HepG2 (cell line): ENCODE results near the gene RNF222. TPM values are rescaled to one million over a fixed set of nuclear protein-coding genes. Genes with fewer than 3 reads are reported as not detected.

Experiments
- FOXA1 ChIP-seq, 2 experiments: fragments of 450-650 bp in 1 of 2; sonication (generic) in 1 of 2; formaldehyde crosslinking in 1 of 2; IDR thresholded peaks; 2 replicates each; pipeline versions ENCODE4 v1.4.0 to v1.6.1; 2016 to 2020; ENCODE audit warnings: missing genetic modification reagents in 1 of 2
- HOXD1 ChIP-seq: sonication (generic); formaldehyde crosslinking; IDR thresholded peaks from 2 replicates; pipeline ENCODE4 v1.5.0; 2020; ENCODE audit warnings: missing genetic modification reagents
- MIER2 ChIP-seq: IDR thresholded peaks from 2 replicates; pipeline ENCODE4 v1.6.1; 2016; ENCODE audit warnings: missing biosample characterization, missing genetic modification reagents
- NR1H2 ChIP-seq: sonication (generic); formaldehyde crosslinking; IDR thresholded peaks from 2 replicates; pipeline ENCODE4 v1.8.1; 2022; ENCODE audit warnings: low read depth, missing genetic modification reagents, borderline replicate concordance
- NR2C2 ChIP-seq: sonication (generic); formaldehyde crosslinking; IDR thresholded peaks from 2 replicates; pipeline ENCODE4 v1.4.0; 2020; ENCODE audit warnings: missing genetic modification reagents, mild to moderate bottlenecking, moderate library complexity, borderline replicate concordance
- THAP11 ChIP-seq: IDR thresholded peaks from 2 replicates; pipeline ENCODE4 v1.6.1; 2016; ENCODE audit warnings: missing biosample characterization, missing genetic modification reagents
- WIZ ChIP-seq: sonication (generic); formaldehyde crosslinking; IDR thresholded peaks from 2 replicates; pipeline ENCODE4 v1.5.1; 2020; ENCODE audit warnings: mild to moderate bottlenecking, missing genetic modification reagents
- ZBTB42 ChIP-seq: sonication (generic); formaldehyde crosslinking; IDR thresholded peaks from 2 replicates; pipeline ENCODE4 v1.5.0; 2020; ENCODE audit warnings: mild to moderate bottlenecking, missing genetic modification reagents
- ZMYM4 ChIP-seq: sonication (generic); formaldehyde crosslinking; IDR thresholded peaks from 2 replicates; pipeline ENCODE4 v1.8.1; 2023; ENCODE audit warnings: mild to moderate bottlenecking, missing genetic modification reagents
- ZNF275 ChIP-seq: sonication (generic); formaldehyde crosslinking; IDR thresholded peaks from 2 replicates; pipeline ENCODE4 v1.8.0; 2022; ENCODE audit warnings: missing genetic modification reagents, mild to moderate bottlenecking, inconsistent platforms, borderline replicate concordance
- ZNF333 ChIP-seq: sonication (generic); formaldehyde crosslinking; IDR thresholded peaks from 2 replicates; pipeline ENCODE4 v1.4.0; 2020; ENCODE audit warnings: mild to moderate bottlenecking, missing genetic modification reagents, borderline replicate concordance
- ZNF510 ChIP-seq: sonication (generic); formaldehyde crosslinking; IDR thresholded peaks from 2 replicates; pipeline ENCODE4 v1.4.0; 2020; ENCODE audit warnings: low read depth, mild to moderate bottlenecking, missing genetic modification reagents
- ZNF790 ChIP-seq: sonication (generic); formaldehyde crosslinking; IDR thresholded peaks from 2 replicates; pipeline ENCODE4 v1.8.0; 2022; ENCODE audit warnings: missing genetic modification reagents, mild to moderate bottlenecking, borderline replicate concordance
- polyA plus RNA-seq, 8 experiments: library from polyadenylated mRNA; depleted of rRNA in 3 of 8; stranded (reverse) in 7 of 8; unstranded in 1 of 8; fragments of >200 nt; fragmentation: Illumina TruSeq in 4 of 8; extraction: Trizol in 4 of 8; gene quantifications; 2 replicates each; pipeline versions ENCODE4 v1.2.1 to v1.2.3, GENCODE V29; 2011 to 2016; ENCODE audit warnings: low read depth in 4 of 8, missing spikeins in 1 of 8, mixed read lengths in 1 of 8; ENCODE audit not compliant: insufficient read depth in 1 of 8
- total RNA-seq, 5 experiments: library from RNA; depleted of rRNA; stranded (reverse); fragments of >200 nt; fragmentation: Illumina TruSeq; extraction: Trizol; gene quantifications; 2 replicates each; pipeline ENCODE4 v1.2.3, GENCODE V29; 2016; ENCODE audit warnings: low read depth in 1 of 5
- TF ChIP-seq, protein P1 (sequence below): sonication (generic); formaldehyde crosslinking; IDR thresholded peaks from 2 replicates; pipeline ENCODE4 v1.5.0; 2020; ENCODE audit warnings: mild to moderate bottlenecking, missing genetic modification reagents
- TF ChIP-seq, protein P2 (sequence below): sonication (generic); formaldehyde crosslinking; IDR thresholded peaks from 2 replicates; pipeline ENCODE4 v1.8.0; 2022; ENCODE audit warnings: low read depth, missing genetic modification reagents
- TF ChIP-seq, protein P3 (sequence below): sonication (generic); formaldehyde crosslinking; IDR thresholded peaks from 2 replicates; pipeline ENCODE4 v1.5.0; 2020; ENCODE audit warnings: mild to moderate bottlenecking, missing genetic modification reagents, borderline replicate concordance

RNF222 gene
- total and polyA plus RNA-seq, 2 of the 13 experiments (the other 11 are each of a cell fraction or from before 2014, with no cell fraction given): not detected

DNA sequence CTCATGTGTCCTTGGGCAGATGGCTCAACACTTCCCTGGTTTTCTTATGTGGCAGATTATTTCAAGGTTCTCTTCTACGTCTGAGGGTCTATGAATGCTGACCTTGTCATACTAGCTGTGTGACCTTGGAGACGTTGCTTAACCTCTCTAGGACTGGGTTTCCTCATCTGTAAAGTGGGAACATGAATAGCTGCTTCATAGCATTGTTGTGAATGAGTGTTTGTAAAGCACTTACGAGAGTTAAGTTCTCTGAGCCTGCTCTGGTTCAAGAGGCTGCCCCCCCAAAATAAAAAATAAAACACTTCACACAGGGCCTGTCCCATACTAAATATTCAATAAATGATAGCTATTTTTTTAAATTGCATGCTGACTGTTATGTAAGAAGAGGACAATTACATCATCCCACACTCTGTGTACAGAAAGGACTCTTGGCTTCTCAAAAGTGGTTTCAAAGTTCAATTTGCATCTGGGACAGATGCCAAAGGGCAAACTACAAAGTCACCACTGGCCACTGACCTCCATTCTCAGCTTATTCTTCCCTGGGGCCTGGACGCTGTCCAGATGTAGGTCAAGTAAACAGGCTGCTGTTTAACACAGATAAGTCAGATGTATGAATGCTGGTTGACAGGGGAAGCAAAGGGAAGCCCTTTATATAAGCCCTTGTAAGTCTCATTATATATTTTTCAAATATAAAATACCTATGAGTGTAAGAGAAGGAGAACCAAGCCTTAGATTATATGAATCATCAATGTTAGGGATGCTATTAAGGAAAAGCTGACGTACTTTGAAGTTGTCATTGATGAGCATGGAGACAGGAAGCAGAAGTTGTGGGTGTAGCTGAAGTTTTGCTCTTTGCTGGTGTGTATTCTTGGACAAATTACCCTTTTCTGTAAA is 22.7 kb upstream of the RNF222 start (continued):
- TF ChIP-seq ZNF790 (no peak), ZNF275 (peak; percentile 63; the same call in 1 of the 2 replicates), WIZ (CRISPR knock-in tag) (no peak), NR1H2 (CRISPR knock-in tag) (peak; percentile 90), MIER2 (CRISPR knock-in tag) (no peak), ZBTB42 (peak; percentile 99), ZNF333 (CRISPR knock-in tag) (no peak), NR2C2 (peak; percentile 90), ZMYM4 (CRISPR knock-in tag) (peak; percentile 73), HOXD1 (peak; percentile 69; the same call in 1 of the 2 replicates), THAP11 (CRISPR knock-in tag) (peak; percentile 78), FOXA1 (IDR thresholded peaks at IDR 0.05) (peak; percentile 77), FOXA1 (CRISPR knock-in tag; IDR thresholded peaks at IDR 0.05) (peak; percentile 95), ZNF510 (CRISPR knock-in tag) (no peak)
- TF ChIP-seq, protein P1, sequence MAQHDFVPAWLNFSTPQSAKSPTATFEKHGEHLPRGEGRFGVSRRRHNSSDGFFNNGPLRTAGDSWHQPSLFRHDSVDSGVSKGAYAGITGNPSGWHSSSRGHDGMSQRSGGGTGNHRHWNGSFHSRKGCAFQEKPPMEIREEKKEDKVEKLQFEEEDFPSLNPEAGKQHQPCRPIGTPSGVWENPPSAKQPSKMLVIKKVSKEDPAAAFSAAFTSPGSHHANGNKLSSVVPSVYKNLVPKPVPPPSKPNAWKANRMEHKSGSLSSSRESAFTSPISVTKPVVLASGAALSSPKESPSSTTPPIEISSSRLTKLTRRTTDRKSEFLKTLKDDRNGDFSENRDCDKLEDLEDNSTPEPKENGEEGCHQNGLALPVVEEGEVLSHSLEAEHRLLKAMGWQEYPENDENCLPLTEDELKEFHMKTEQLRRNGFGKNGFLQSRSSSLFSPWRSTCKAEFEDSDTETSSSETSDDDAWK (CRISPR knock-in tag): no peak
- TF ChIP-seq, protein P2, sequence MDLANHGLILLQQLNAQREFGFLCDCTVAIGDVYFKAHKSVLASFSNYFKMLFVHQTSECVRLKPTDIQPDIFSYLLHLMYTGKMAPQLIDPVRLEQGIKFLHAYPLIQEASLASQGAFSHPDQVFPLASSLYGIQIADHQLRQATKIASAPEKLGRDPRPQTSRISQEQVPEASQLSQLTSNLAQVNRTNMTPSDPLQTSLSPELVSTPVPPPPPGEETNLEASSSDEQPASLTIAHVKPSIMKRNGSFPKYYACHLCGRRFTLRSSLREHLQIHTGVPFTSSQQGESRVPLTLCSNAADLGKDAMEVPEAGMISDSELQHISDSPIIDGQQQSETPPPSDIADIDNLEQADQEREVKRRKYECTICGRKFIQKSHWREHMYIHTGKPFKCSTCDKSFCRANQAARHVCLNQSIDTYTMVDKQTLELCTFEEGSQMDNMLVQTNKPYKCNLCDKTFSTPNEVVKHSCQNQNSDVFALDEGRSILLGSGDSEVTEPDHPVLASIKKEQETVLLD (CRISPR knock-in tag): no peak
- TF ChIP-seq, protein P3, sequence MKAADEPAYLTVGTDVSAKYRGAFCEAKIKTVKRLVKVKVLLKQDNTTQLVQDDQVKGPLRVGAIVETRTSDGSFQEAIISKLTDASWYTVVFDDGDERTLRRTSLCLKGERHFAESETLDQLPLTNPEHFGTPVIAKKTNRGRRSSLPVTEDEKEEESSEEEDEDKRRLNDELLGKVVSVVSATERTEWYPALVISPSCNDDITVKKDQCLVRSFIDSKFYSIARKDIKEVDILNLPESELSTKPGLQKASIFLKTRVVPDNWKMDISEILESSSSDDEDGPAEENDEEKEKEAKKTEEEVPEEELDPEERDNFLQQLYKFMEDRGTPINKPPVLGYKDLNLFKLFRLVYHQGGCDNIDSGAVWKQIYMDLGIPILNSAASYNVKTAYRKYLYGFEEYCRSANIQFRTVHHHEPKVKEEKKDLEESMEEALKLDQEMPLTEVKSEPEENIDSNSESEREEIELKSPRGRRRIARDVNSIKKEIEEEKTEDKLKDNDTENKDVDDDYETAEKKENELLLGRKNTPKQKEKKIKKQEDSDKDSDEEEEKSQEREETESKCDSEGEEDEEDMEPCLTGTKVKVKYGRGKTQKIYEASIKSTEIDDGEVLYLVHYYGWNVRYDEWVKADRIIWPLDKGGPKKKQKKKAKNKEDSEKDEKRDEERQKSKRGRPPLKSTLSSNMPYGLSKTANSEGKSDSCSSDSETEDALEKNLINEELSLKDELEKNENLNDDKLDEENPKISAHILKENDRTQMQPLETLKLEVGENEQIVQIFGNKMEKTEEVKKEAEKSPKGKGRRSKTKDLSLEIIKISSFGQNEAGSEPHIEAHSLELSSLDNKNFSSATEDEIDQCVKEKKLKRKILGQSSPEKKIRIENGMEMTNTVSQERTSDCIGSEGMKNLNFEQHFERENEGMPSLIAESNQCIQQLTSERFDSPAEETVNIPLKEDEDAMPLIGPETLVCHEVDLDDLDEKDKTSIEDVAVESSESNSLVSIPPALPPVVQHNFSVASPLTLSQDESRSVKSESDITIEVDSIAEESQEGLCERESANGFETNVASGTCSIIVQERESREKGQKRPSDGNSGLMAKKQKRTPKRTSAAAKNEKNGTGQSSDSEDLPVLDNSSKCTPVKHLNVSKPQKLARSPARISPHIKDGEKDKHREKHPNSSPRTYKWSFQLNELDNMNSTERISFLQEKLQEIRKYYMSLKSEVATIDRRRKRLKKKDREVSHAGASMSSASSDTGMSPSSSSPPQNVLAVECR: peak; percentile 58; the same call in 1 of the 2 replicates
